Vagina (tissue), 2 donors: ENCODE data around the gene MYEF2. TPM values are rescaled to one million over a fixed set of nuclear protein-coding genes. Genes with fewer than 3 reads are reported as not detected.
A peak's percentile ranks its signal among the peaks of the same experiment; 100 is the strongest.

ENCODE experiments used
- DNase-seq, 2 donors: peaks; one replicate each; pipeline ENCODE4 v3.0.0-alpha.2; 2017; ENCODE audit errors: extremely low spot score in 2 of 2
- H3K27ac ChIP-seq: fragments of 200-600 bp; sonication (generic); one replicate; pipeline ENCODE4 v1.5.1; 2019
- H3K27me3 ChIP-seq: fragments of 200-600 bp; sonication (generic); one replicate; pipeline ENCODE4 v1.5.1; 2019
- H3K36me3 ChIP-seq, 2 donors: fragments of 200-600 bp; sonication (generic); one replicate each; pipeline ENCODE4 v1.5.1; 2017 to 2019
- H3K4me1 ChIP-seq: fragments of 200-600 bp; sonication (generic); one replicate; pipeline ENCODE4 v1.5.1; 2019
- H3K4me3 ChIP-seq, 2 donors: fragments of 200-600 bp; sonication (generic); 1 replicate in 1 of 2; 2 replicates in 1 of 2; pipeline ENCODE4 v1.5.1; 2016 to 2019
- H3K9me3 ChIP-seq: fragments of 200-600 bp; sonication (generic); one replicate; pipeline ENCODE4 v1.5.1; 2019
- POLR2A ChIP-seq, 2 donors: fragments of 450-650 bp; IDR thresholded peaks; one replicate each; pipeline ENCODE4 v1.6.1; 2017; ENCODE audit warnings: antibody characterized with exemption in 2 of 2, mild to moderate bottlenecking in 2 of 2, moderate library complexity in 2 of 2
- POLR2AphosphoS5 ChIP-seq, 2 donors: sonication (generic); formaldehyde crosslinking; IDR thresholded peaks; one replicate each; pipeline ENCODE4 v1.9.0; 2017; ENCODE audit warnings: antibody characterized with exemption in 2 of 2, mild to moderate bottlenecking in 2 of 2, low read depth in 1 of 2; ENCODE audit not compliant: insufficient read depth in 1 of 2
- intact Hi-C: fragments of 100-400 bp; cut with DNase I; formaldehyde crosslinking; loops from one replicate; pipeline ENCODE4 v1.15.1; 2023
- total RNA-seq: library from RNA; depleted of rRNA; stranded (reverse); fragments of >200 nt; gene quantifications from one replicate; pipeline ENCODE4 v1.2.3, GENCODE V29; 2016
- TF ChIP-seq, protein P1 (sequence below), 3 experiments: fragments of 450-650 bp in 2 of 3; fragments of 200-600 bp in 1 of 3; sonication (generic) in 1 of 3; IDR thresholded peaks; one replicate each; pipeline ENCODE4 v1.5.1; 2017 to 2019; ENCODE audit warnings: antibody characterized with exemption in 3 of 3, mild to moderate bottlenecking in 2 of 3, moderate library complexity in 2 of 3

The MYEF2 gene
- total RNA-seq, 1 donor from 2014 or later: 7.1 TPM

DNA sequence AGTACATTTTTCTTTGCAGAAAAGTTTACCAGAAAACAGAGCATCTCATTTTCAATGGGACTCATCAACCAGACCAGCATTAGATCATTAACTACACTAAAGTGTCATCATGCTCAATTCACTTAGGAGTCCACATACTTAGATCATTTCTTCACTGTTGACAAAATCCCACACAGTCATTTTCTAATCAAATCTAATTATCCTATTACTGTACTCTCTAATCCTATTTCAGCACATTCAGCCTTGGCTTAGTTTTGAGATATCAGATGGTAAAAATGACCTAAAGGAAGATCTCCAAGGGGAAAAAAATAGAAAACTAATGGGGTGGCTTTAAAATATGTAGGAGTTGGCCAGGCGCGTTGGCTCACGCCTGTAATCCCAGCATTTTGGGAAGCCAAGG, 8.2 kb upstream of the MYEF2 start:
- H3K9me3 ChIP-seq: no peaks in the 10 kb centered on the region
- no peaks in the 10 kb centered on the region for H3K36me3 ChIP-seq
- H3K4me1 ChIP-seq: no peaks in the 10 kb centered on the region
- no peaks in the 10 kb centered on the region for H3K27me3 ChIP-seq
- no peak overlapping the region for H3K27ac ChIP-seq
- H3K4me3 ChIP-seq: no peak overlapping the region
- DNase-seq: no peak
- intact Hi-C loops: no loop called here
- TF ChIP-seq POLR2AphosphoS5 (IDR thresholded peaks at IDR 0.05; ENCODE audit: insufficient read depth in 1 of 2, low read depth in 1 of 2) (no peak), POLR2A (IDR thresholded peaks at IDR 0.05) (no peak)
- TF ChIP-seq, protein P1, sequence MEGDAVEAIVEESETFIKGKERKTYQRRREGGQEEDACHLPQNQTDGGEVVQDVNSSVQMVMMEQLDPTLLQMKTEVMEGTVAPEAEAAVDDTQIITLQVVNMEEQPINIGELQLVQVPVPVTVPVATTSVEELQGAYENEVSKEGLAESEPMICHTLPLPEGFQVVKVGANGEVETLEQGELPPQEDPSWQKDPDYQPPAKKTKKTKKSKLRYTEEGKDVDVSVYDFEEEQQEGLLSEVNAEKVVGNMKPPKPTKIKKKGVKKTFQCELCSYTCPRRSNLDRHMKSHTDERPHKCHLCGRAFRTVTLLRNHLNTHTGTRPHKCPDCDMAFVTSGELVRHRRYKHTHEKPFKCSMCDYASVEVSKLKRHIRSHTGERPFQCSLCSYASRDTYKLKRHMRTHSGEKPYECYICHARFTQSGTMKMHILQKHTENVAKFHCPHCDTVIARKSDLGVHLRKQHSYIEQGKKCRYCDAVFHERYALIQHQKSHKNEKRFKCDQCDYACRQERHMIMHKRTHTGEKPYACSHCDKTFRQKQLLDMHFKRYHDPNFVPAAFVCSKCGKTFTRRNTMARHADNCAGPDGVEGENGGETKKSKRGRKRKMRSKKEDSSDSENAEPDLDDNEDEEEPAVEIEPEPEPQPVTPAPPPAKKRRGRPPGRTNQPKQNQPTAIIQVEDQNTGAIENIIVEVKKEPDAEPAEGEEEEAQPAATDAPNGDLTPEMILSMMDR (IDR thresholded peaks at IDR 0.05): no peak

DNA sequence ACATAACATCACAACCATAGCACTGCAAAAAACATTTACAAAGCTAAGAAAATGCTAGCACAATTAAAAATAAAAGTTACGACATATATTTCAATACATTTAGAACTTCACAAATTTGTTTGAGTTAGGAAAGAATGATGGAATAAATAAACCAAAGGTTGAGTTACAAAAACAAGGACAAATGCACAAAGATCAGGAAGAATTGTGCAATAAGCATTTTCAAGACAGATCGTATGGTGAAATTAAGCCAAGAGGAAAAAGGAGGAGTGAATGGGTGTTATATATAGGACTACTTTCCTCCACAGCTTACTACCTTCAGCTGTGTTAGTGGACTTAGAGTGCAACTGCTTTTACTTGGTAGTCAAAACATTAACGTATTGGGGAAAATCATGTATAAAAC, 7.4 kb upstream of the MYEF2 start:
- Histone ChIP-seq H3K27me3 (no peaks in the 10 kb centered on the region), H3K27ac (no peak overlapping the region), H3K4me3 (no peak overlapping the region), H3K36me3 (no peaks in the 10 kb centered on the region), H3K9me3 (no peaks in the 10 kb centered on the region), H3K4me1 (no peaks in the 10 kb centered on the region)
- no peak for DNase-seq
- TF ChIP-seq POLR2A (IDR thresholded peaks at IDR 0.05) (no peak), POLR2AphosphoS5 (IDR thresholded peaks at IDR 0.05; ENCODE audit: insufficient read depth in 1 of 2, low read depth in 1 of 2) (no peak)
- TF ChIP-seq, protein P1 (IDR thresholded peaks at IDR 0.05): no peak
- intact Hi-C loops: no loop called here

DNA sequence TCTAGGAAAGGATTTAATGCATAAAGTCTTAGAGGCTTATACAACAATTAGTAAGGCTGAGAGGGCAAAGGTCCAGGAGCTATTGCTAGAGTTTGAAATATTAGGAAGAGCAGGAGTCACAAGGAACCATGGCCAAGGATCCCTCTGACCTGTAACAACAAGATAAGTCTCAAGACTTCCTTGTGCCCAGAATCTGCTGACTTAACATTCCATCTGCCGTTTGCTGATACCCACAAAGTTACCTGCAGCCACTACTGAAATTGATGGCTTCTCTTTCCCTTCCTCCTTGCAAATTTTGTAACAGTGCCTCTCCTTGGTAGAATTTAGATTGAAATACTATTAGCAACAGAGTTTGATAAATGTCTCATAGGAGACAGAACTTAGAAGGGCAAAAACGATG, 4.7 kb upstream of the MYEF2 start:
- Histone ChIP-seq H3K27ac (no peak overlapping the region), H3K9me3 (no peaks in the 10 kb centered on the region), H3K36me3 (no peaks in the 10 kb centered on the region), H3K27me3 (peaks cover 4% of the 10 kb centered on the region), H3K4me3 (no peak overlapping the region), H3K4me1 (peaks cover 7% of the 10 kb centered on the region)
- intact Hi-C loops: no loop called here
- TF ChIP-seq, protein P1 (IDR thresholded peaks at IDR 0.05): no peak
- TF ChIP-seq POLR2A (IDR thresholded peaks at IDR 0.05) (no peak), POLR2AphosphoS5 (IDR thresholded peaks at IDR 0.05; ENCODE audit: insufficient read depth in 1 of 2, low read depth in 1 of 2) (no peak)
- no peak for DNase-seq

DNA sequence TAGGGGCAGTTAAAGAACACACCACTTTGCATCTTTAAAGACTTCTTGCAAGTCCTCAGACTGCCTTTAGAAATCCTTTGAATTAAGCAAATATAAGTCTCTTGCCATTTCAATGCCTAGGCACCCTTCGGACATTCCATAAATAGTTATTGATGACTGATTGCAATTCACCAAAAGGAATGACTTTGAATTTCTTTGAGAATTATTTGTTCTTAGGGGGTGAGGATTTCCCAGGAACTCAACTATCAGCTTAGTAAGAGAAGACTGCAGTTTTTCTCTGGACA, 495 bp upstream of the MYEF2 start:
- Histone ChIP-seq H3K9me3 (no peaks in the 10 kb centered on the region), H3K4me3 (peak overlapping the region in 1 of 2 donors; percentile 46), H3K36me3 (no peaks in the 10 kb centered on the region), H3K27me3 (peaks cover 4% of the 10 kb centered on the region), H3K4me1 (peaks cover 13% of the 10 kb centered on the region), H3K27ac (no peak overlapping the region)
- DNase-seq: no peak
- TF ChIP-seq, protein P1 (IDR thresholded peaks at IDR 0.05): no peak
- TF ChIP-seq POLR2AphosphoS5 (IDR thresholded peaks at IDR 0.05; ENCODE audit: insufficient read depth in 1 of 2, low read depth in 1 of 2) (no peak), POLR2A (IDR thresholded peaks at IDR 0.05) (no peak)
- intact Hi-C loops: no loop called here

DNA sequence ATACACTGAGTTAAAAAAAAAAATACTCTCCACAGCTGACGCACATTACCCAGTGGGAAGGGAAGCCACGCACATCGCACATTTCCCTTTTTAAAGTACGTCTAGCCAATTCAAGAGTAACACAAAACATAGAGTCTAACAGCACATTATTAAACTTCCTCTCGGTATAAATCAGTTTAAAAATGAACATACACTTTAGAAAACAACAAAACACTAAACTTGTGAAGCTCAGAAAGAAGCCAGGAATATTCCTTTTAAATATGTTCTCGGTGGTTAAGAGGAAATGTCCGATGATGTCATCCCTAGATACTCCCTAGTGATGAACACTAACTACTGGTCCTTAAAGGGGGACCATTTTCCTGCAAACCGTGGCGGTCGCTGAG, 721 bp downstream of the MYEF2 start:
- Histone ChIP-seq H3K9me3 (no peaks in the 10 kb centered on the region), H3K4me3 (peak overlapping the region; percentile 46 to 47), H3K36me3 (no peaks in the 10 kb centered on the region), H3K27me3 (peaks cover 4% of the 10 kb centered on the region), H3K27ac (peak overlapping the region; percentile 17), H3K4me1 (peaks cover 13% of the 10 kb centered on the region)
- intact Hi-C loops: no loop called here
- TF ChIP-seq POLR2AphosphoS5 (IDR thresholded peaks at IDR 0.05; ENCODE audit: insufficient read depth in 1 of 2, low read depth in 1 of 2) (no peak), POLR2A (IDR thresholded peaks at IDR 0.05) (no peak)
- TF ChIP-seq, protein P1 (IDR thresholded peaks at IDR 0.05): no peak
- DNase-seq: no peak
